LNCaP clone FGC (cell line): ENCODE data around the gene PIK3AP1.

ENCODE experiments used
- DNase-seq: peaks from one replicate; pipeline ENCODE4 v3.0.0-alpha.2; 2011; ENCODE audit warnings: low read depth
- H3K4me3 ChIP-seq: 2 replicates; pipeline ENCODE4 v1.5.1; 2011; ENCODE audit warnings: mild to moderate bottlenecking, low read depth, low read length, control low read depth
- TF ChIP-seq, protein P1 (sequence below): IDR thresholded peaks from 2 replicates; pipeline ENCODE4 v1.5.1; 2012; ENCODE audit warnings: mild to moderate bottlenecking; ENCODE audit not compliant: control insufficient read depth, insufficient read depth; ENCODE audit errors: extremely low read depth

The PIK3AP1 gene

GRCh38 chr10:96719850-96720421, 378 bp downstream of the PIK3AP1 start:
- TF ChIP-seq, protein P1, sequence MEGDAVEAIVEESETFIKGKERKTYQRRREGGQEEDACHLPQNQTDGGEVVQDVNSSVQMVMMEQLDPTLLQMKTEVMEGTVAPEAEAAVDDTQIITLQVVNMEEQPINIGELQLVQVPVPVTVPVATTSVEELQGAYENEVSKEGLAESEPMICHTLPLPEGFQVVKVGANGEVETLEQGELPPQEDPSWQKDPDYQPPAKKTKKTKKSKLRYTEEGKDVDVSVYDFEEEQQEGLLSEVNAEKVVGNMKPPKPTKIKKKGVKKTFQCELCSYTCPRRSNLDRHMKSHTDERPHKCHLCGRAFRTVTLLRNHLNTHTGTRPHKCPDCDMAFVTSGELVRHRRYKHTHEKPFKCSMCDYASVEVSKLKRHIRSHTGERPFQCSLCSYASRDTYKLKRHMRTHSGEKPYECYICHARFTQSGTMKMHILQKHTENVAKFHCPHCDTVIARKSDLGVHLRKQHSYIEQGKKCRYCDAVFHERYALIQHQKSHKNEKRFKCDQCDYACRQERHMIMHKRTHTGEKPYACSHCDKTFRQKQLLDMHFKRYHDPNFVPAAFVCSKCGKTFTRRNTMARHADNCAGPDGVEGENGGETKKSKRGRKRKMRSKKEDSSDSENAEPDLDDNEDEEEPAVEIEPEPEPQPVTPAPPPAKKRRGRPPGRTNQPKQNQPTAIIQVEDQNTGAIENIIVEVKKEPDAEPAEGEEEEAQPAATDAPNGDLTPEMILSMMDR, result 0 out of 2 replicates have a peak, but pooled peaks have one; percentile 37
- peak overlapping the region; percentile 56 for H3K4me3 ChIP-seq
- DNase-seq, result no peak

DNA sequence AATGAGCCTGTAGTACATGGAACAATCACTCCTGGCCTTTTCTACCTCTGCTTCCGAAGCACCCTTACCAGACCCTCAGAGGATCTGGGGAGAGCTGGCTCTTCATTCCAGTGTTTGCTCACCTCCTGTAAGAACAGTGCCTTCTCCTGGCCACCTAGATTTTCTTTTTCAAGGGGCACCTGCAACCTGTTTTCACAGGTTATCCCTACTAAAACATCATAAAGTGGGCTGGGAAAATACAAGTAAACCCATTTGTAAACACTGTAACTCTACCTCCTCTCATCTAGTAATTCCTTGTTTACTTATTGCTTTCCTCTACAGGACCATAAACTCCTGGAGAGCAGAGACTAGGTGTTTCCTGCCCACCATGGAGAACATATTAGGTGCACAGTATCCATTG, 1.1 kb downstream of the PIK3AP1 start:
- TF ChIP-seq, protein P1, result peak; percentile 41
- peak; percentile 83 for DNase-seq
- H3K4me3 ChIP-seq, result peak overlapping the region; percentile 56; the same call in 1 of the 2 replicates

GRCh38 chr10:96718304-96718990, 1.9 kb downstream of the PIK3AP1 start:
- H3K4me3 ChIP-seq, result no peak overlapping the region
- TF ChIP-seq, protein P1, result no peak
- no peak for DNase-seq

DNA sequence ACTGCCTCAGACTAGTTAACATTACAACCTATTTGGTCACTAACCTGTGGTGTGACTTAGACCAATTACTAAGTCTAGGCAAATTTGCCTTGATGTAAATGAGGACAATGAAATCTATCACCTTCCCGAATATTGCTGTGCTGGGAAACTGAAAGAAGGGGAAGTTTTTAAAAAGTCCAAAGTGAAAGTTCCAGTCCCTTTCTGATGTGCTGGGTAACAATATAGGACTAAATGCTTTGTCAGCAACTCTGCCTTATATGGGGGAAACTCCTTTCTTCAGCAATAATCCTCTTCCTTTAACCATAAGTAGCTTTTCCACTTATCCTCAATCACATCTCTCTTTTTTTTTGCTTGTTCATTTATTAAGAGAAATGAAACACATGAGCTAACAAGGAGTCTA, 3.9 kb downstream of the PIK3AP1 start:
- TF ChIP-seq, protein P1, result no peak
- H3K4me3 ChIP-seq, result no peak overlapping the region
- DNase-seq, result no peak

GRCh38 chr10:96714746-96715255, 5.5 kb downstream of the PIK3AP1 start:
- no peak for DNase-seq
- TF ChIP-seq, protein P1, result no peak
- no peak overlapping the region for H3K4me3 ChIP-seq

DNA sequence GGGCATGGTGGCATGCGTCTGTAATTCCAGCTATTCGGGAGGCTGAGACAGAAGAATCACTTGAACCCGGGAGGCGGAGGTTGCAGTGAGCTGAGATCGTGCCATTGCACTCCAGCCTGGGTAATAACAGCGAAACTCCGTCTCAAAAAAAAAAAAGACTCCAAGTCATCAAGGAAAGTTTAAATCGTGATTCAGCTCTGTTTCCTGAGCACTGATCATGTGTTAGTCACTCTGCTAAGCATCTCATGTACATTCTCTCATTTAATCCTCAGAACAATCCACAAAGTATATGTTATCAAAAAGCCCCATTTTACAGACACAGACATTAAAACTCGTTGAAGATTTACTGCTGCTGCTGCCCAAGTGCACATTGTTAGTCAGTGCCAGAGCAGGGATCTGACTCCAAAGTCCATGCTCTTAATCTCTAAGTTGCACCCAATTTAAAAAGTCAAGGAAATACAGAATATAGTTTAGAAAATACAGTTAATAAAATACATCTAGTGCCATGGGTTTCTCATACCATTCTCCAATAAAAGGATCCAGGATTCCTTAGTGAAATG, 6.2 kb downstream of the PIK3AP1 start:
- DNase-seq, result no peak
- TF ChIP-seq, protein P1, result no peak
- H3K4me3 ChIP-seq, result no peak overlapping the region
